GM23338 (cell line): ENCODE results near the gene LRRC8B. TPM values are rescaled to one million over a fixed set of nuclear protein-coding genes. Genes with fewer than 3 reads are reported as not detected.
A peak's percentile ranks its signal among the peaks of the same experiment; 100 is the strongest.

Source experiments
- ATAC-seq: fragments of 200-7000 bp; cut with Tn5 transposase; 3 replicates; pipeline ENCODE4 v1.9.1; 2020
- DNase-seq: peaks from one replicate; pipeline ENCODE4 v3.0.0-alpha.2; 2015; ENCODE audit warnings: low spot score
- H2AFZ ChIP-seq: fragments of 200-600 bp; sonication (generic); 2 replicates; pipeline ENCODE4 v1.8.0; 2016; ENCODE audit warnings: antibody characterized with exemption, mild to moderate bottlenecking, moderate library complexity
- H3F3A ChIP-seq: fragments of 200-600 bp; sonication (generic); replicated peaks from 2 replicates; pipeline ENCODE4 v1.8.0; 2017; ENCODE audit warnings: antibody characterized with exemption, mixed run types, low read depth
- H3K27ac ChIP-seq: fragments of 200-600 bp; sonication (generic); 2 replicates; pipeline ENCODE4 v1.6.1; 2016; ENCODE audit warnings: low read depth
- H3K27me3 ChIP-seq: fragments of 200-600 bp; sonication (generic); 2 replicates; pipeline ENCODE4 v1.8.0; 2016; ENCODE audit warnings: mild to moderate bottlenecking, mixed run types, moderate library complexity; ENCODE audit not compliant: insufficient read depth
- H3K36me3 ChIP-seq: fragments of 200-600 bp; sonication (generic); 2 replicates; pipeline ENCODE4 v1.8.0; 2016; ENCODE audit warnings: mild to moderate bottlenecking; ENCODE audit not compliant: insufficient read depth
- H3K4me1 ChIP-seq: fragments of 200-600 bp; sonication (generic); 2 replicates; pipeline ENCODE4 v1.8.0; 2016; ENCODE audit warnings: mild to moderate bottlenecking, moderate library complexity; ENCODE audit not compliant: insufficient read depth
- H3K4me2 ChIP-seq: fragments of 200-600 bp; sonication (generic); 2 replicates; pipeline ENCODE4 v1.7.1; 2017; ENCODE audit warnings: mixed run types
- H3K4me3 ChIP-seq: fragments of 200-600 bp; sonication (generic); 2 replicates; pipeline ENCODE4 v1.6.1; 2016; ENCODE audit warnings: mixed run types
- H3K79me2 ChIP-seq: fragments of 200-600 bp; sonication (generic); replicated peaks from 2 replicates; pipeline ENCODE4 v1.8.0; 2017; ENCODE audit warnings: mild to moderate bottlenecking; ENCODE audit not compliant: insufficient read depth
- H3K9me2 ChIP-seq: fragments of 200-600 bp; sonication (generic); 2 replicates; pipeline ENCODE4 v1.8.0; 2017; ENCODE audit not compliant: insufficient read depth
- H4K20me1 ChIP-seq: fragments of 200-600 bp; sonication (generic); replicated peaks from 2 replicates; pipeline ENCODE4 v1.8.0; 2017; ENCODE audit warnings: mild to moderate bottlenecking; ENCODE audit not compliant: insufficient read depth
- H3K27ac Mint-ChIP-seq: 2 replicates; pipeline ENCODE4 v1.8.0; 2020; ENCODE audit warnings: inconsistent platforms, mild to moderate bottlenecking, moderate library complexity, mixed read lengths
- H3K27me3 Mint-ChIP-seq: 3 replicates; pipeline ENCODE4 v1.8.0; 2022; ENCODE audit warnings: low read depth, mild to moderate bottlenecking, moderate library complexity, mixed read lengths, inconsistent platforms; ENCODE audit not compliant: insufficient read depth, poor library complexity
- H3K36me3 Mint-ChIP-seq: 3 replicates; pipeline ENCODE4 v1.8.0; 2021; ENCODE audit warnings: low read depth, mild to moderate bottlenecking, inconsistent platforms, moderate library complexity, mixed read lengths
- H3K4me1 Mint-ChIP-seq: 3 replicates; pipeline ENCODE4 v1.8.0; 2020; ENCODE audit warnings: mild to moderate bottlenecking, inconsistent platforms, mixed read lengths
- H3K4me3 Mint-ChIP-seq: 3 replicates; pipeline ENCODE4 v1.8.0; 2021; ENCODE audit warnings: moderate library complexity, mild to moderate bottlenecking, inconsistent platforms, mixed read lengths
- H3K9me3 Mint-ChIP-seq: 3 replicates; pipeline ENCODE4 v1.8.0; 2020; ENCODE audit warnings: moderate library complexity, mild to moderate bottlenecking, inconsistent platforms, mixed read lengths
- CREB1 ChIP-seq: fragments of 250-450 bp; sonication (Bioruptor Pico); IDR thresholded peaks from 2 replicates; pipeline ENCODE4 v1.5.0; 2020; ENCODE audit warnings: low read depth, mild to moderate bottlenecking, moderate library complexity
- CTCF ChIP-seq, 2 experiments: fragments of 200-600 bp in 1 of 2; sonication (generic) in 1 of 2; conservative IDR thresholded peaks; 2 replicates each; pipeline versions ENCODE4 v1.5.1 to v1.6.1; 2016 to 2017; ENCODE audit warnings: antibody characterized with exemption in 2 of 2, low read depth in 2 of 2, mild to moderate bottlenecking in 2 of 2, moderate library complexity in 1 of 2
- ETS1 ChIP-seq: IDR thresholded peaks from 2 replicates; pipeline ENCODE4 v1.6.1; 2016; ENCODE audit warnings: antibody characterized with exemption
- EZH2 ChIP-seq: fragments of 200-600 bp; sonication (generic); IDR thresholded peaks from one replicate; pipeline ENCODE4 v1.8.0; 2017; ENCODE audit warnings: antibody characterized with exemption, mild to moderate bottlenecking, low read depth; ENCODE audit not compliant: unreplicated experiment
- EZH2phosphoT487 ChIP-seq: fragments of 200-600 bp; sonication (generic); IDR thresholded peaks from one replicate; pipeline ENCODE4 v1.8.1; 2018; ENCODE audit warnings: antibody characterized with exemption; ENCODE audit not compliant: unreplicated experiment
- JUNB ChIP-seq: IDR thresholded peaks from one replicate; pipeline ENCODE4 v1.6.1; 2016; ENCODE audit warnings: antibody characterized with exemption; ENCODE audit not compliant: unreplicated experiment
- NANOG ChIP-seq: IDR thresholded peaks from 2 replicates; pipeline ENCODE4 v1.6.1; 2016; ENCODE audit warnings: antibody characterized with exemption, borderline replicate concordance
- POLR2AphosphoS5 ChIP-seq: IDR thresholded peaks from 2 replicates; pipeline ENCODE4 v1.6.1; 2016; ENCODE audit warnings: antibody characterized with exemption, low read depth
- REST ChIP-seq: IDR thresholded peaks from one replicate; pipeline ENCODE4 v1.6.1; 2018; ENCODE audit warnings: antibody characterized with exemption; ENCODE audit not compliant: unreplicated experiment
- STAT1 ChIP-seq: IDR thresholded peaks from one replicate; pipeline ENCODE4 v1.6.1; 2016; ENCODE audit warnings: antibody characterized with exemption; ENCODE audit not compliant: unreplicated experiment
- ZNF114 ChIP-seq: fragments of 250-450 bp; sonication (Bioruptor Pico); IDR thresholded peaks from 2 replicates; pipeline ENCODE4 v1.5.0; 2020; ENCODE audit warnings: mild to moderate bottlenecking, moderate library complexity
- ZNF331 ChIP-seq: fragments of 250-450 bp; sonication (Bioruptor Pico); IDR thresholded peaks from 2 replicates; pipeline ENCODE4 v1.5.0; 2020; ENCODE audit warnings: low read depth, mild to moderate bottlenecking, moderate library complexity
- ZNF462 ChIP-seq: fragments of 250-450 bp; sonication (Bioruptor Pico); IDR thresholded peaks from 2 replicates; pipeline ENCODE4 v1.5.0; 2020; ENCODE audit warnings: mild to moderate bottlenecking, moderate library complexity
- polyA plus RNA-seq: library from polyadenylated mRNA; unstranded; fragments of >200 nt; fragmentation: Nextera tagmentation; extraction: Ambion mirVana; gene quantifications from 2 replicates; pipeline ENCODE4 v1.2.1, GENCODE V29; 2016
- total RNA-seq: library from RNA; depleted of rRNA; stranded (reverse); fragments of >200 nt; shearing (Covaris generic); gene quantifications from 2 replicates; pipeline ENCODE4 v1.2.3, GENCODE V29; 2014

Gene LRRC8B
- total and polyA plus RNA-seq, 2 experiments from 2014 or later = 9.0 to 26.5 TPM

- Histone ChIP-seq H3K4me2 (peak overlapping the region; percentile 10), H3K4me3 (no peak overlapping the region), H3K4me1 (peaks cover 33% of the 10 kb centered on the region), H4K20me1 (peaks cover 22% of the 10 kb centered on the region; the same call in 1 of the 2 replicates), H3K9me2 (no peaks in the 10 kb centered on the region), H3F3A (no peaks in the 10 kb centered on the region), H2AFZ (no peak overlapping the region), H3K27me3 (no peaks in the 10 kb centered on the region), H3K27ac (peak overlapping the region; percentile 72), H3K79me2 (peaks cover 73% of the 10 kb centered on the region), H3K36me3 (peaks cover 9% of the 10 kb centered on the region)
- peak; percentile 50 for DNase-seq
- Mint-ChIP-seq H3K36me3 (peaks cover 28% of the 10 kb centered on the region), H3K27ac (peak overlapping the region; percentile 89), H3K4me3 (no peak overlapping the region; the same call in 2 of the 3 replicates), H3K9me3 (peaks cover 19% of the 10 kb centered on the region), H3K4me1 (peaks cover 36% of the 10 kb centered on the region), H3K27me3 (peaks cover 3% of the 10 kb centered on the region)
- TF ChIP-seq NANOG = no peak
- TF ChIP-seq ZNF331 = no peak
- TF ChIP-seq JUNB = no peak
- no peak for TF ChIP-seq CTCF (conservative IDR thresholded peaks at IDR 0.05; ENCODE audit: low read depth in 2 of 2)
- no peak for TF ChIP-seq POLR2AphosphoS5
- no peak for TF ChIP-seq ZNF462 (CRISPR knock-in tag)
- TF ChIP-seq ZNF114 = no peak
- no peak for TF ChIP-seq REST
- TF ChIP-seq EZH2phosphoT487 = no peak
- no peak for TF ChIP-seq CREB1
- no peak for TF ChIP-seq EZH2
- TF ChIP-seq ETS1 = no peak
- TF ChIP-seq STAT1 = no peak
- peak; percentile 87 for ATAC-seq
Measured at GRCh38 chr1:89566761-89567174, 42.1 kb downstream of the LRRC8B start.
